Left colon (tissue), 2 donors: ENCODE results near the gene FAM163B. TPM values are rescaled to one million over a fixed set of nuclear protein-coding genes. Genes with fewer than 3 reads are reported as not detected.
"Not testable (repeated sequence)": the region's sequence is repeated elsewhere in the genome, so short reads cannot be mapped to it uniquely, and the experiment has no call there.

ENCODE experiments used
- ATAC-seq: fragments of 200-7000 bp; cut with Tn5 transposase; one replicate; pipeline ENCODE4 v1.9.1; 2020; ENCODE audit warnings: mild to moderate bottlenecking, moderate library complexity
- DNase-seq, 2 donors: peaks; one replicate each; pipeline ENCODE4 v3.0.0-alpha.2; 2020
- intact Hi-C, 2 donors: fragments of 100-400 bp; cut with DNase I in 1 of 2; cut with micrococcal nuclease in 1 of 2; formaldehyde crosslinking; loops; one replicate each; pipeline versions ENCODE4 v1.11.2 to v1.14.0; 2022; cut with DNase I, micrococcal nuclease
- total RNA-seq, 2 donors: library from RNA; stranded (reverse); fragmentation: NEBNext Ultra II Directional; extraction: Animal tissue kit (Norgen Biotek cat#: 25700); gene quantifications; one replicate each; pipeline ENCODE4 v1.2.1, GENCODE V29; 2021
- donor health status: DM: no; HTN: no; CAD: no.
- donor health status: DM: yes; HTN: yes; CAD: no.

FAM163B gene
- total RNA-seq, 2 donors from 2014 or later: 0.27 to 1.2 TPM

DNA sequence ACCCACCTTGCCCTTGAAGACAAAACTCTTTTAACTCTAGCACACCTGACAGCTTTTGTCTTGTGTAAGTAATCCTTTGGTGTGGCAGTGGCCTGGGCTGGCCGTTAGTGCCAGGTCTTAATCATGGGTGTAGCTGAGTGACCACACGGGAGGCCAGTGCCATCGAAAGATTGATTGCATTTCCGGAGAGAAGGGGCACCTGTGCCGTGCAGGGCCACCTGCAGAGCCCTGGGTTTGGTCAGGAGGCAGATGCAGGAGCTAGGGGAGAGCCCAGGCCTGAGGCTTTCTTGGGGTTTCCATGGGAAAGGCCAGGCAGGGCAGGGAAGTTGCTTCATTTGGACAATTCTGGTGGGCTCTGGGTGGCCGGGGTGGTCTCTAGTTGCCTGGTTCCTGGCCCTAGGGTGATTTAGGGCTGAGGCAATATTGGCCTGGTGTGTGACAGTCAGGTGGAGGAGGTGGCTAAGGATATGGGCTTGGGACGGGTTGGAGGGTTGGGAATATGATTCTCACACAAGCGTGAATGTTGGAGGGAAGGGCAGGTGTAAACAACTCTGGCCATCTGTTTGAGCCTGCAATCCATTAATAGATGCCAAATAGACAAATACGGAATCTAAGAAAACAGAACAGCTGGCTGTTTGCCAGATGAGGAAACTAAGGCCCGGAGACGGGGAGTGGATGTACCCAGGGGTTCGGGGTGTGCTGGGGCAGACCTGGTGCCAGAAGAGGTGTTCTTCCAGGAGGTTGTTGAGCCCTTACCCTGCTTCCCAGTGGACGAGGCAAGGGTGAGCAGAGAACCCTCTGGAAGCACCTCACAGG lies 31.6 kb upstream of the FAM163B start:
- intact Hi-C loops: no loop called here
- ATAC-seq: no peak
- no peak for DNase-seq

DNA sequence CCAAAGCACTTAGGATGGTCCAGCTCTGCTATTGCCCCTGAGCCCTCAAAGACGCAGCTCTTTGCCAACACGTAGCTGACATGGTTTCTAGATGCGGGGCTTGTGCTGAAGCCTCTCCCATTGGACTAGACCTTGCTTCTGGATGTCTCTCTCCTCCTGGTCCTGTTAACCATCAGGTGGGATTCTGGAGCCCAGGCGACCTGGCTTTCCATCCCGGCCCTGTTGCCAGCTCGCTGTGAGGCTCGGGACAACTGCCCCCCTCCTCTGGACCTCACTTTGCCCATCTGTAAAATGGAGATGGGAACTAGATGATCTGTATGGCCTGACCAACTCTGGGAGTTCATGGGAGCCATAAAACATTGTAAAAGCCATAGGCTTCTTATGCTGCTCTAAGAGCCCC lies 31.0 kb upstream of the FAM163B start:
- DNase-seq (no peak), ATAC-seq (no peak)
- intact Hi-C loops: no loop called here

- no peak for ATAC-seq
- DNase-seq: no peak
- intact Hi-C loops: no loop called here
Observed at GRCh38 chr9:133639613-133640012, 30.4 kb upstream of the FAM163B start.

DNA sequence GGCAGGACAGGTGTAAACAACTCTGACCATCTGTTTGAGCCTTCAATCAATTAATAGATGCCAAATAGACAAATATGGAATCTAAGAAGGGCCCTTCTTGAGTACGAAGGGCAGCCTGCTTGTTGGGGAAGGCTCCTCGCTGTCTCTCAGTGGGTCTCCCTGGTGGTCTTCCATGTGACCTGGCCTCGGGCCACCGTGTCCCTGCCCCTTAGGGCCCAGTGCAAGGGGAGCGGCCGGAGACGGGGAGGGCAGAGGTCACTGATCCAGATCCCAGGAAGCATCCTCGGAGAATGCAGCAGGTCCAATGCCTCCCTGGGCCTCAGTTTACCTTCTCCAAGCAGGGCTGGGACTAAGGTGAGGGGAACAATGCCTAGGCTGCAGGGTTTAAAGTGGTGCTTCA lies 29.5 kb upstream of the FAM163B start:
- DNase-seq (no peak), ATAC-seq (no peak)
- intact Hi-C loops: no loop called here

GRCh38 chr9:133638076-133638475 lies 28.9 kb upstream of the FAM163B start:
- ATAC-seq: no peak
- intact Hi-C loops: no loop called here
- no peak for DNase-seq

- no peak for DNase-seq
Observed at GRCh38 chr9:133637451-133638055, 28.4 kb upstream of the FAM163B start.

GRCh38 chr9:133636902-133637301 lies 27.7 kb upstream of the FAM163B start:
- ATAC-seq (no peak), DNase-seq (no peak)
- intact Hi-C loops: no loop called here

More at GRCh38 chr9:133637451-133638055, 28.4 kb upstream of the FAM163B start:
- intact Hi-C loops: no loop called here
- ATAC-seq: no peak

- DNase-seq (no peak), ATAC-seq (no peak)
- intact Hi-C loops: no loop called here
Observed at GRCh38 chr9:133635533-133636531, 26.6 kb upstream of the FAM163B start, which contains the start of gene DBH. DBH (plus strand) TSS chr9:133636363; CDS start chr9:133636372, 9 bp downstream.

- DNase-seq: no peak
- intact Hi-C loops: no loop called here
- ATAC-seq: no peak
Observed at GRCh38 chr9:133635098-133635497, 25.9 kb upstream of the FAM163B start.

GRCh38 chr9:133634081-133634691 lies 25.0 kb upstream of the FAM163B start:
- ATAC-seq (no peak), DNase-seq (no peak)
- intact Hi-C loops: no loop called here

DNA sequence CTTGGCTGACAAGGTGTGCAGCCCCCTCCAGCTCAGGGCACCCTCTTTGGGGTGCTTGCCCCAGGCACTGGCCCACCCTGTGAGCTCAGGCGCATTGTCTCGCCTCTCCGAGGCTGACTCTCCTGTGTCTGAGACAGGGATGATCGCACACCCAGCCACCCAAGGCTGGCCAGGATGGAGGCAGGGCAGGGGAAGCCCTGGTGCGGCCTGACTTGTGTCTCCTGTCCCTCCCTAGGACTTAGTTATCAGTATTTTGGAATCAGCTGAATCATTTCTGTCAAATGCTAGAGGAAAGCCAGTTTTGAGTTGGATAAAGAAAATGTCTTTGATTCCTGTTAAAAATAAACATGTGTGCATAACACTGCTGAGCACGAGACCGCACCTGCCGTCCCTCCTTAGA lies 24.5 kb upstream of the FAM163B start:
- intact Hi-C loops: no loop called here
- no peak for ATAC-seq
- DNase-seq: no peak

GRCh38 chr9:133632806-133633680 lies 23.9 kb upstream of the FAM163B start:
- ATAC-seq (no peak), DNase-seq (no peak)
- intact Hi-C loops: no loop called here

DNA sequence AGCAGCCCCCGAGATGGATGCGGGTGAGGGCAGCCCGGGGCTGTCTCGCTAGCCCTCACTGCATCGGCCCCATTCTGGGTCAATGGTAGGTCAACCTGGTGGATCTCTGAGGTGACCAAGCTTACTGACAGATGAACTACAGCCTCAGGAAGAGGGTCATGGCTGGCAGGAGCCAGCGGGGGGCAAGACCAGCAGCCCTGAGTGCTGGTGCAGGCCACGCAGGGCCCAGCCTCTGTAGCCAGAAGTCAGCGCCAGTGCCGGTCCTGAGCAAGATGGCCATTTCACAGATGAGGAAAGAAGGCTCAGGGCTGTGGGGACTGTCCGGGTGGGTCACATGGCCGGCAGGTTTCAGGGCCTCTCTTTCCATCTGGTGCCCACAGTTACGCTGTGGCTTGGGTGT lies 21.9 kb upstream of the FAM163B start:
- intact Hi-C loops: no loop called here
- ATAC-seq: no peak
- DNase-seq: no peak

DNA sequence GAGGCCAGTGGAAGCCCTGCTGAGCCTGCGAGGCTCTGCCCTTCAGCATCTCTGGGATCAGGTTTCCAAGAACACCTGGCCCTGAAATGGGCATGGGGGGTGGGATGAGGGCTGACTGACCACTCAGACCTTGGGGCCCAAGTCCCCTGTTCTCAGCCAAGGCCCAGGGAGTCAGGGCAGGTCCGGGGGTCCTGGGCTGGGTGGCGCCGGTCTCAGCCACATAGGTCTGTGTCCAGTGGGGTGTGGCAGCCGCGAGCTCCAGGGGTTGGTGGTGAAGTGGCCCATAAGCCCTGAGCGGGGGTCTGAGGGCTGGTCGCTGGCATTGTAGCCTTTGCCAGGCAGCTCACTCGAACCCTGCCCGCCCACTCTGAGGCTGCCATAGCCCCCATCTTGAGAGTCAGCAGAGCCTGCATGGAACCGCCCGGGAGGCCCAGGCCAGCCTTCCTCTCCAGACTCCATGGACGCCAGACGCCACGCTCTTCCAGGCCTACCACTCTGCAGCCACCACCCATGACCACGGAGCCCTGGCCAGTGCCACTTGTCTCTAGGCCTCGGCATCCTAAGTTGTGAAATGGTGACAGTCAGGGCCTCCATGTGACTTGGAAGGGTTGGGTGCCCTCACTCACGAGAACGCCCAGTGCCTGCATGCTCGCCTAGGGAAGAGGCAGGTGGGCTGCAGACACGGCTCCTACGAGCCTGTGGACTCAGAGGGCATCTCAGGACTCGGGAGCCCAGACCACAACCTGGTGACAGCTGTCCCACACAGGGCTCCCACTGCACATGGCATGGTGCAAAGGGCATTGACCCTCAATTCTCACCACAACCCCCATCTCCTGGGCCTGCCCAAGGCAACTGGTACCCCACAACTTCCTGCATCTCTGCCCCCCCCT lies 20.3 kb upstream of the FAM163B start:
- no peak for ATAC-seq
- intact Hi-C loops: no loop called here
- no peak for DNase-seq

DNA sequence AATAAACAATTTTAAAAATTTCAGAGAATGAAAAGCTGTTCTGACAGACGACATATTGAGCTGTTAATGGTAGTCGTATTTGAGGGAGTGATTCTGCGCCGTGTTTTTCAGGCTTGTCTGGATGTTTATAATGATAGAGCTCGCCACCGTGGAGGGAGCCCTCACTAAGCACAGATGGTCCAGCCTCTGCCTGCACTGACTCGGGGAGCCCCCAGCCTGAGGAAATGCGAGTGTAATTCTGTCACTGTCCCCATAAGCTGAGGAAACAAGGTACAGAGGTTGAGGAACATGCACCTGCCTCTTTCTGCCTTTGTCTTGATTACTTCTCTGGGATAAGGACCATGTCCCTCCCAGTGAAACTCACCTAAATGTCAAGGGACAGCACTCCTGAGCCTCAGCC lies 19.6 kb upstream of the FAM163B start:
- ATAC-seq (no peak), DNase-seq (no peak)
- intact Hi-C loops: no loop called here

DNA sequence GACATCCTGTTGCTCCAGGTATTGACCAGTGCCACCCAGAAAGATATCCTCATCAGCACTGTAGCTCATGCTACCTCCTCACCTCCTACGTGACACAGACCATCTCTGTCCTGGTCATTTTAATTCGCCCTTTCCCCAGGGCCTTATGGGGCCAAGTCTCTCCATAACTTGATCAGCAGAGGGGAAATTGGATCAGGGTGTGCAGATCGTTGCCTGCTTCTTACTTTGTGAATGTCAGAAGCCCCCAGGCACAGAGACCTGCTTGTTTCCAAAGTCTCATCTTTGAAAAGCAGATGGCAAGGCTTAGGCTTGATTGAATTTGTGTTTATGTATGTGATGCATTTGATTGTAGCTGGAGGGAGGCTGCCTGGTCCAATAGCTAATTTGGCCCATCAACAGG lies 18.2 kb upstream of the FAM163B start:
- intact Hi-C loops: no loop called here
- no peak for ATAC-seq

GRCh38 chr9:133626008-133626407 lies 16.8 kb upstream of the FAM163B start:
- ATAC-seq, intact Hi-C loops, DNase-seq: not testable (repeated sequence)

More for the DNA sequence above, 18.2 kb upstream of the FAM163B start:
- DNase-seq: no peak
